Stimulated activated CD4-positive, alpha-beta T cell treated with anti-CD3 and anti-CD28 coated beads, Interleukin-12 subunit alpha, Interleukin-12 subunit beta, amount 100 ng/mL, for 48 hours (primary cell): Measurements from ENCODE around the gene PROM2.
A peak's percentile ranks its signal among the peaks of the same experiment; 100 is the strongest.
"Not testable (repeated sequence)": the region's sequence is repeated elsewhere in the genome, so short reads cannot be mapped to it uniquely, and the experiment has no call there.

ENCODE experiments used
- DNase-seq, 3 donors: peaks; one replicate each; pipeline ENCODE4 v3.0.0-alpha.2; 2020; ENCODE audit warnings: low read depth in 2 of 3, low spot score in 1 of 3

Gene PROM2, protein sequence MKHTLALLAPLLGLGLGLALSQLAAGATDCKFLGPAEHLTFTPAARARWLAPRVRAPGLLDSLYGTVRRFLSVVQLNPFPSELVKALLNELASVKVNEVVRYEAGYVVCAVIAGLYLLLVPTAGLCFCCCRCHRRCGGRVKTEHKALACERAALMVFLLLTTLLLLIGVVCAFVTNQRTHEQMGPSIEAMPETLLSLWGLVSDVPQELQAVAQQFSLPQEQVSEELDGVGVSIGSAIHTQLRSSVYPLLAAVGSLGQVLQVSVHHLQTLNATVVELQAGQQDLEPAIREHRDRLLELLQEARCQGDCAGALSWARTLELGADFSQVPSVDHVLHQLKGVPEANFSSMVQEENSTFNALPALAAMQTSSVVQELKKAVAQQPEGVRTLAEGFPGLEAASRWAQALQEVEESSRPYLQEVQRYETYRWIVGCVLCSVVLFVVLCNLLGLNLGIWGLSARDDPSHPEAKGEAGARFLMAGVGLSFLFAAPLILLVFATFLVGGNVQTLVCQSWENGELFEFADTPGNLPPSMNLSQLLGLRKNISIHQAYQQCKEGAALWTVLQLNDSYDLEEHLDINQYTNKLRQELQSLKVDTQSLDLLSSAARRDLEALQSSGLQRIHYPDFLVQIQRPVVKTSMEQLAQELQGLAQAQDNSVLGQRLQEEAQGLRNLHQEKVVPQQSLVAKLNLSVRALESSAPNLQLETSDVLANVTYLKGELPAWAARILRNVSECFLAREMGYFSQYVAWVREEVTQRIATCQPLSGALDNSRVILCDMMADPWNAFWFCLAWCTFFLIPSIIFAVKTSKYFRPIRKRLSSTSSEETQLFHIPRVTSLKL

DNA sequence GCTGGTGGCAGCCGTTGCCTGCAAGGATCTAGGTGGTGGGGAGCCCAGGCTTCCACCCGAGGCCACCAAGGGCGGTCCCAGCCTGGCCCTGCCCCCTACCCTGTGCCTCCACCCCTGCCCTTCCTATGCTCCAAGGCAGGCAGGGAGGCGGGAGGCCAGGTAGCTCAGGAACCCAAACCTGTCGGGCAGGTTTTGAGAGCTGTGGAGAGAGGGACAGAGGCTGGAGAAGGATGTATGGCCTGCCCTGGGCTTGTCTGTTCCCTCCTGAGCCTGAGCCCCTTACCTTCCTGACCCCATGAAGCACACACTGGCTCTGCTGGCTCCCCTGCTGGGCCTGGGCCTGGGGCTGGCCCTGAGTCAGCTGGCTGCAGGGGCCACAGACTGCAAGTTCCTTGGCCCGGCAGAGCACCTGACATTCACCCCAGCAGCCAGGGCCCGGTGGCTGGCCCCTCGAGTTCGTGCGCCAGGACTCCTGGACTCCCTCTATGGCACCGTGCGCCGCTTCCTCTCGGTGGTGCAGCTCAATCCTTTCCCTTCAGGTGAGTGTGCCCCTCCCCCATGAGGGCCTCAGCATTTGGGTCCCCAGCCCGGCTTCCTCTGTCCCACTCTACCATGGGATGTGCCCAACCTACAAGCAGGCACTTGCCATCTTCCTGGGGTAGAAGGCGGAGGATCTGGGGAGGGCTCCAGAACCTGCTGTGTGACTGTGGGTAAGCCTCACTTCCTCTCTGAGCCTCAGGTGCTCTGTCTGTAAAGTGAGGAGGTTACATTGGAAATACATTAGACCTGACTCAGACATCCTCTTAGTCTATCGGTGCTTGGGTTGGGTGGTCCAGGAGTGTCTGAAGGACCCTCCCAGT, at the start of gene PROM2:
PROM2 (plus strand) TSS at position 159 of the 860 bp plus-strand sequence; CDS start at position 296, 137 bp downstream.
- DNase-seq: no peak

DNA sequence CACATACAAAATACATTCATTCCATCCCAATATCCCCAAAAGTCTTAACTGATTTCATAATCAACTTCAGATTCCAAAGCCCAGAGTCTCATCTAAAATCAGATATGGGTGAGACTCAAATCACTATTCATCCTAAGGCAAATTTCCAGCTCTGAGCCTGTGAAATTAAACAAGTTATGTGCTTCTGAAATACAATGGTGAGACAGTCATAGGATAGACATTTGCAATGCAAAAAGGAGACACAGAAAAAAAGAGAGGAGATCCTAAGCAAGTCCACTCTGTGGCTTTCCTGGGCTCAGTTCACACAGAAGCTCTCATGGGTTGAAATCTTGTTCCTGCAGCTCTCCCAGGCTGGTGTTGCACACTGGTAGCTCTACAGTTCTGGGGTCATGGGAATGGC, 48.6 kb upstream of the PROM2 start:
- no peak for DNase-seq

DNA sequence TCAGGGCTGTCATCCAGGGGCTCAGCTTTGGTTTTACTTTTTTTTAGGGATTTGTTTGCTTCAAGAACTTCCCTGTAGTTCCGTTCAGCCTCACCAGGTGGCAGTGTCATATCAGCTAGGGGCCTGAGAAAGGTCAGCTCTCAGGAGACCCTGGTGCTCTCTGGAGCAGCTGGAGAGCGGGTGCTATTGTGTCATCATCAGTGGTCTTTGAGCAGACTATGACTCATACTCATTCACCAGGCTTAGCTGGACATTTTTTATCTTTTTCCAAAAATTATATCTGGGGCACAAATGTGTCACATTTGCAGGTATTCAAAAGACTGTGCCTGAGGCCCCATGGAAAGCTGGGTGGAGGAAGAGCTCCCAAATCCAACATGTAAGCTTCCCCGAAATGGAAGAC, 42.5 kb upstream of the PROM2 start:
- peak in 2 of 3 donors; percentile 10 to 34 for DNase-seq

DNA sequence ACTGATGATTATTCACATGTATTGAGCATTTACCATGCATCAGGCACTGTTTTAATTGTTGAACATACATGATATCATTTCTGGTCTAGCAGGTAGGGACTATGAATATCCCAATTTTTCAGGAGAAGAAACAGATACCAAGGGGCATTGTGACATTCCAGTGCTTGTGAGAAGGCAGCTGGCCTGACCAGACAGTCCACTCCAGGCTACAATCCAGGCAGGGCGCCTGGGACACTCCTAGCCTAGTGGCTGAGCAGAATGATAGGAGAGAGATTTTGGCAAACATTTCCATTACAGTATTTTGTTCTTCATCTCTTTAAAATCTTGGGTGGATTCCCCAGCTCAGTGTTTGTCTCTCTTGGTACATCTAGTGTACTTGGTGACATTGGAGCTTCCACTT, 42.0 kb upstream of the PROM2 start:
- DNase-seq: no peak

DNA sequence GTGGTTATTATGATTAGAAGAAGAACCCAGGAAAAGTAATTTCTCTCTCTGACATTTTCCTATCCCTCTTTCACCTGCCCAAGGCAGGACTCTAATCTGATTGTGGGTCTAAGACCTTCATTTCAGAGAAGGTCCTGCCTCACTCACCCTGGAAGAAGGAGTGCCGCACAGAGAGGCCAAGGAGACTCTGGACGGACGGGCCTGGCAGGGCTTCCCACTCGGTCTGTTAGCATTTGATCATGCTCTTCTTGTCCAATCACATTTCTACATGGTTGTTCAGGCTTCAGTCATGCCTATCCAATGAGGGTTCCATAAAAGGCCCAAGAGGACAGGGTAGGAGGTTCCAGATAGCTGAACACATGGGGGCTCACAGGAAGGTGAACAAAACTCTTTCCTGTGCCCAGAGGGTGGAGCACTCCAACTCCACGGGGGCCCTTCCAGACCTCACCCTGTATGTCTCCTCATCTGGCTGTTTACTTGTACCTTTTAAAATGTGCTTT, 39.9 kb upstream of the PROM2 start:
- no peak for DNase-seq

DNA sequence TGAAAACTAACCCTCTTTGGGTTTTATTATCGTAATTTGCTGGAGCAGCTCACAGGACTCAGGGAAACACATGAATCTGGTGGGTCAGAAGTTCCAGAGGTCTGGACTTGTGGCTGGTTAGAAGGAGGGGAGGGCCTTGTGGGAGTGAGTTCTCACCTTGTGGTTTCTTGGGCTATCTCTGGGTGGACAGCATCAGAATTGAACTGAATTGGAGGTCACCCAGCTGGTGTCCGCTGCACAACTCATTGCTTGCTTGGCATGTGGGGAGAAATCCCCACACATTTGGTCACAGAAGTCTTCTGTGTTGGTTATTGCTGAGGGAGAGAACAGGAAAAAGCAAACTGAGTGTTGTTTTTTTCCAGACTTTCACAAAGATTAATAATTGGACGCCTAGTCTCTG, 39.4 kb upstream of the PROM2 start:
- no peak for DNase-seq

DNA sequence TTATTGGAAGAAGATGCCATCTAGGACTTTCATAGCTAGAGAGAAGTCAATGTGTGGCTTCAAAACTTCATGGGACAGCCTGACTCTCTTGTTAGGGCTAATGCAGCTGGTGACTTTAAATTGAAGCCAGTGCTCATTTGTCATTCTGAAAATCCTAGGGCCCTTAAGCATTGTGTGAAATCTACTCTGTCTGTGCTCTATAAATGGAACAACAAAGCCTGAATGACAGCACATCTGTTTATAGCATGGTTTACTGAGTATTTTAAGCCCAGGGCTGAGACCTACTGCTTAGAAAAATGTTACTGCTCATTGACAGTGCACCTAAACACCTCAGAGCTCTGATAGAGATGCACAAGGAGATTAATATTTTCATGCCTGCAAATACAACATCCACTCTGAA, 36.1 kb upstream of the PROM2 start:
- DNase-seq: no peak

DNA sequence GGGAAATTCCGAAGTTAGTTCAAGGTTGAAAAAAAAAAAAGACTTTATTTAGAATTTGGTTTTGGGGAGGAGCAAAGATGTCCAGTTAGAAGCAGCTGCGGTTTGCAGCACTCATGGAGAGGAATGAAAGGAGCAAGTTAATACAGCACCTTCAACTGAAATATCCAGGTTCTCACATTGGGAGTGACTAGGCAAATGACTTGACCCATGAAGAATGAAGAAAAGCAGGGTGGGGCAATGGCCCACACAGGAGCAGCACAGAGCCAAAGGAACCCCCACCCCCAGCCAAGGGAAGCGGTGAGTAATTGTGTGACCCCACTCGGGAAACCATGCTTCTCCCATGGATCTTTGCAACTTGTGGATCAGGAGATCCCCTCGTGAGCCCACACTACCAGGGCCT, 34.2 kb upstream of the PROM2 start:
- no peak for DNase-seq

DNA sequence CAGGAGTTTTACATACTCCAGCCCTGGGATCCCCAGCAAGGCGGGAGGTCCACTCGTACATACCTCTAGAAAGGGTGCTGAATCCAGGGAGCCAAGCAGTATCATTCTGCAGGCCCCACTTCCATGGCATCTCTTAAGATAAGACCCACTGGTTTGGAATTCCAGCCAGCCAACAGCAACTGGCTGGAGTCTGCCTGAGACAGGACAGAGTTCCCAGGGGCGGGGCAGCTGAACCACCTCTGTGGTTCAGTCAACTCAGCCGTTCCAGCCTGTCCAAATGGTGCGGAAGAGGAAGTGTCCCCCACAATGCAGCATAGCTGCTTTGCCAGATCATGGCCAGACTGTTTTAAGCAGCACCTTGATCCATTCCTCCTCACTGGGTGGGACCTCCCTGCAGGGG, 33.7 kb upstream of the PROM2 start:
- no peak for DNase-seq

DNA sequence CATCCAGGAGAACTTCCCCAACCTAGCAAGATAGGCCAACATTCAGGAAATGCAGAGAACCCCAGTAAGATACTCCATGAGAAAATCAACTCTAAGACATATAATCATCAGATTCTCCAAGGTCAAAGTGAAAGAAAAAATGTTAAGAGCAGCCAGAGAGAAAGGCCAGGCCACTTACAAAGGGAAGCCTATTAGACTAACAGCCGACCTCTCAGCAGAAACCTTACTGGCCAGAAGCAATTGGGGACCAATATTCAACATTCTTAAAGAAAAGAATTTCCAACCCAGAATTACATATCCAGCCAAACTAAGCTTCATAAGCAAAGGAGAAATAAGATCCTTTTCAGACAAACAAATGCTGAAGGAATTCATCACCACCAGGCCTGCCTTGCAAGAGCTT, 32.2 kb upstream of the PROM2 start:
- DNase-seq: not testable (repeated sequence)

DNA sequence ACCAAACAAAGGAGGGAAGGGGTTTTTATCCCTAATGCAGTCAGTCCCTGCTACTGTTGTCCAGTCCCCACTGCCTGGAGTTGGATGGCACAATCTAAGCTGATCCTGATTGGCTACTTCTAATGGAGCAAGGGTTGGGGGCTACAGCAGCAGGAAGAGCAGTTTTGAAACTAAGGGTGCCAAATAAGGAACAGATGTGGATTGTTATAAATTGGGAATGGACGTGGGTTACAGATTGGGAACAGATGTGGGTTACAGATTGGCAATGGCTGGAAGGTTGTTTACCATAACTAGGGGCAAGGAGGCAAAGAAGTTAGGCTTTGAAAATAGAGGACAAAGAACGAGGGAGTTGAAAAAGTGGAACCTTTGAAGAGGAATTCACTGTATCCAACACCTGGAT, 16.0 kb upstream of the PROM2 start:
- no peak for DNase-seq

DNA sequence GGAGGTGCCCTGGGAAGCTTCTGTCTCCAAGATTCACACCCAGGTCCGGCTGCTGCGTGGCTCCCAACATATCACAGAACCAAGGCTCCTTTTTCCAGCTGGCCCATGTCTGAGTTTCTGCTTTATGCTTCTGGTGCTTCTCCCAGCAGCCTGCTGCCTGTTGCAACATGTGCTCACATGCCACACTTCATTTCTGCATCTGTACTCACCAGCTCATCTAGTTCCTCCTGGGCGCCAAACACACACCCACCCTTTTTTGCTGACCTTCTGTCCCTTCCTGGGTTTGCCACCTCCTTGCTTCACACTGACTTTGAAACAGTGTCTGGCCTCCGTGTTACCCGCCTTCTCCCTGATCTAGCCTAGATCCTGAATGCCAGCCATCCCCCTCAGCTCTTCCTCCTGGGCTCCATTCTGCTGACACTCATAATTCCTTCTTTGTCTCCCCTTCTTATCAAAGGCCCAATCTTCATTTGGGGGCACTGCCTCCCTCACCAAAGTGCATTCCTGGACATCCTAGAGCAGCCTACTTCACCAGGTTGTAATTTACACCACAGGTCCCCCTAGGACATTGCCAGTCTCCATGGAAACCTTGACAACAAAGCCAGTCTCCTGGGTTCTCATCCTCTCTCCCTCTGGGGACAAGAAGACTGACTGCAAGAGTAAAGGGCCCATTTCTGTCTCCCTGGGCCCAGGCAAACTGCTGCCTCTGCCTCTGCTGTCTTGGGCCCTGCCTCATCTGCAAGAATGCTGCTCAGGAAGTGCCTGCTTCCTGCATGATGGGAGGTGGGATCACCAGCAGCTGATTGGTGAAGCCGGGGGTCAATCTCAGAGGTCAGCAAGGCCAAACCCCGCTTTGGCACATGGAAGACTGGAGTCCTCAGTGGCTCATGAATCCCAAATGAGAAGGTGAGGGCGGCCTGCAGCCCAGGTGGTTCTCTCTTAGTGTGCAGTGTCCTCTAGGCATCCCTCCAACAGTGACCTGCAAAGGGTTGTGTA, 13.9 kb upstream of the PROM2 start:
- DNase-seq: no peak

DNA sequence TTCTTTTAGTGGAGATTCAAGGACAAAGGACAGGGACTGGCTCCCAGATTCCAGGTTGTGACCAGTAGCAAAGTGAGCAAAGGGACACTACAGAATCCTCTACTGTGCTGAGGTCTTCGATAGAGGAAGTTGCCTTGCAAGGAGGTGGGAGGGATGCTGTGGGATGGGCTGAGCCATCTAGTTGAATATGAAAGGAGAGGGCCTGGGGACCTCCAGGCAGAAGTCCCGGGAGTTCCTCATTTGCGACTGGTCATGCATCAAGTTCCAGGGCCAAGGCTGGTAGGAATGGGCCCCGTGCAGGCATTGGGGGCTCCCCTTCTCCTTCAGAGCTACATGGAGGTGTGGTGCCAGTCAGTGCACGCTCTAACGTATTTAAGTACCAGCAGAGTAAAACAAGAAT, 12.6 kb upstream of the PROM2 start:
- no peak for DNase-seq

DNA sequence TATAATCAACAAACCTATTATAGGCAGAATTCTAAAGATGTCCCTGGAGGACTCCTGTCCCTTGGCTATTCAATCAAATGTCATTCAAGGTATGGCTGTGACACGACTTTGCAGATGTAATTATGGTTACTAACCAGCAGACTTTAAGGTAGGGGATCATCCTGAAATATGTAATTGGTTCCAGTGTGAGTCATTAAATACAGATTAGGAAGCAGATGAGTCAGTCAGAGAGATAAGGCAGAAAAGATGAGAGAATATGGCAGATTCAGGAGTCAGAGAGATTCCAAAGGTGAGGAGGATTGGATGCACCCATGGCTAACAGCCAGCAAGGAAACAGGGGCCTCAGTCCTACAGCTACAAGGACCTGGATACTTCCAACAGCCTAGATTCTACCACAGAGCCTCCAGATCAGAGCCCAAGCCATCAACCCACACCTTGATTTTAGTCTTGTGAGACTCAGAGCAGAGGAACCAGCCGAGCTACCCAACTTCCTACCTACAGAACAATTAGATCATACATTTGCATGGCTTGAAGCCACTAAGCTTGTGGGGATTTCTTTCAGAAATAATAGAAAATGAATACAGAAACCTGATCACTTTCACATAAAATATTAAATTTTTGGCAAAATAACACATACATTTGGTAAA, 11.2 kb upstream of the PROM2 start:
- no peak for DNase-seq

DNA sequence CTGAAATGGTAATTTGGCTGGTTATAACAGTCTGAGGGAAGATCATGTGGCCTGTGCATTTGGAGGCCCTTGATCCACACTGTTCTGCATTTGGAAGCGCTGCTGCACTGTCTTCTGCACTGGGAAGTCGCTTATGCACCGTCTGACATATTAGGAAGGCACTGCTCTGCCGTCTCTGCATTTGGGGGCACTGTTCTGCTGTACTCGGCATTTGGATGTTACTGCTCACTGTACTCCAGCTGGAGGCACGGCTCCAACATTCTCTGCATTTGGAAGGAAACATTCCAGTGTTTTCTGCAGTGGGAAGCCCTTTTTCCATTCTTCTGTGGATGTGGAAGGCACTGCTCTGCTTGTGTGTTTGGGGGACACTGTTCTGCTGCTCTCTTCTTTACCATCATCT, 9.6 kb upstream of the PROM2 start:
- DNase-seq: no peak

DNA sequence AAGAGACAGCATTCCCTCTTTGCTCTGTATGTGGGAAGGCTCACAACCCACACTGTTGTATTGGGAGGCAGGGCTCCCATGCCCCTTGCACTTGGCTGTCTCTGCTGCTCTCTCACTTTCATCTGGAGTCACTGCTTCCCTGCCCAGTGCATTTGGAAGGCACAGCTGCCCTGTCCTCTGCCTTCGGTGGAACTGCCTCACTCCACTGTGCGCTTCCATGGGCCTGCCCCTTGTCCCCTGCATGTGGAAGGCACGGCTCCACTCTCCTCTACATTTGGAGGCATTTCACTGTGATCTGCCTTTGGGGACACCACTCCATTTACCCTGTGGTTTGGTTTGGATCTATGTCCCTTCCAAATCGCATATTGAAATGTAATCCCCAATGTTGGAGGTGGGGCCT, 9.1 kb upstream of the PROM2 start:
- DNase-seq: no peak

DNA sequence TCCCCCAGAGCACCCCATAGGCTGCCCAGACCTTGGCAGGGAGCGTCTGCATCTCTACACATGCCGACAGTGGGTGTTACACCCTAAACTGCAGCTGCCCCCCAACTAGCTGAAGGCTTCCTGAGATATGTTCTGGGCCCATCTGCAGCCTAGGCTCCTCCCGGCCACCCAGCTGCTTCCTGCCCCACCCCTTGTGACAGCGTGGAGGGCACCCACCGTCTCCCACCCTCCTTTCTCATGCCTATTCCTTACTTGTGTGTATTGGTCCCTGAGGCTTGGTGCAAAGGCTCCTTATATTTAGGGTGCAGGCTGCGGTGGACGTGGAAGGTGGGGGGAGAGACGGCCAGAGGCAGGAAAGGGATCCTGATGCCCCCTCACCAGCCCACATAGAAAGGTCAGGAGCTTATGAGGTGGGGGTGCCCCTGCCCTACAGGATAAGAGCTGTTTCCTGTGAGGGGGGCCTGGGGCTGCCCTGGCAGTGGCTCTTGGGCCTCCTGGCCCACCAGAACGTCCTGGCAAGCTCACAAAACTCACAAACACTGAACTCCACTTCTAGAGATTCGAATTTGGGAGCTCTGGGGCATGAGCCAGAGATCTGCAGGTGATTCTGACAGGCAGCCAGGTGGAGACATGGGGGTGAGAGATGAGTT, 7.3 kb upstream of the PROM2 start:
- DNase-seq: no peak

DNA sequence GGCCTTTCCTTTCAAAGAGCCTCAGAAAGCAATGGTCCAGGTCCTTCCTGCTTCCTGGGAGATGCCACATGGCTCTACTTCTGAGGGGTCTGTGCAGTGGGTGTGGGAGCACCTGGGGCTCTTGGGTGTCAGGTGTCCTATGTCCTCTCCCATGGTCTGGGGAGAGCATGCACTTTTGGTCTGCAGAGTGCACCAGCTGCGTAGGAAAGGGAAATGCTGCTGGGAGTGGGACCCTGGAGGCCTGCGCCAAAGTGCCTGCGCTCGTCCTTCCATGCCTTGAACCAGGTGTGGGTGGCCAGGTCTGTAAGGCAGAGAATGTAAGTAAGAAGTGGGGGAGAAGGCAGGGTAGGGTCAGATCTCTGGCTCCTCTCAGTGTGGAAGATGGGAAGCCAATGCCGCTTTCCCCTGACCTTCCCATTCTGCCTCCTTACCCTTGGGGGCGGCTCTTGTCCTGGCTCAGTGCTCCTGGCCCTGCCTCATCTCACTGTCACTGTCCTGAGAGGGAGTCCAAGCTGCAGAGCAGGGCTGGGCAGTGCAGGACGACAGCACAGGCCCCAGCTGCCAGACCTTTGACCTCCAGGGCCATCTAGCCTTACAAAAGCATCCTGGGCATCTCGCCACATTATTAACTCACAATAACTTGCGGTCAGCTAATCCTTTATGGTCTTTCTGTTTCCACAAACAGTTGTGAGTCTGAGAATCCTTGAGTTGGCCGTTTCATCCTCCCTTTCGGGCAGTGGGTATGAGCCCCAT, 6.6 kb upstream of the PROM2 start:
- DNase-seq: no peak
